IMR-90 (cell line): ENCODE measurements around the gene INO80B.

Experiments
- CEBPB ChIP-seq: IDR thresholded peaks from 2 replicates; pipeline ENCODE4 v1.6.1; 2012; ENCODE audit warnings: low read depth, low read length, improper control_type of control experiment
- POLR2A ChIP-seq: IDR thresholded peaks from 2 replicates; pipeline ENCODE4 v1.6.1; 2012; ENCODE audit warnings: mild to moderate bottlenecking, low read depth, low read length
- RAD21 ChIP-seq: IDR thresholded peaks from 2 replicates; pipeline ENCODE4 v1.6.1; 2012; ENCODE audit warnings: low read length, improper control_type of control experiment
- TF ChIP-seq, protein P1 (sequence below): conservative IDR thresholded peaks from 2 replicates; pipeline ENCODE4 v1.5.1; 2012; ENCODE audit warnings: mild to moderate bottlenecking, low read depth, low read length, improper control_type of control experiment

DNA sequence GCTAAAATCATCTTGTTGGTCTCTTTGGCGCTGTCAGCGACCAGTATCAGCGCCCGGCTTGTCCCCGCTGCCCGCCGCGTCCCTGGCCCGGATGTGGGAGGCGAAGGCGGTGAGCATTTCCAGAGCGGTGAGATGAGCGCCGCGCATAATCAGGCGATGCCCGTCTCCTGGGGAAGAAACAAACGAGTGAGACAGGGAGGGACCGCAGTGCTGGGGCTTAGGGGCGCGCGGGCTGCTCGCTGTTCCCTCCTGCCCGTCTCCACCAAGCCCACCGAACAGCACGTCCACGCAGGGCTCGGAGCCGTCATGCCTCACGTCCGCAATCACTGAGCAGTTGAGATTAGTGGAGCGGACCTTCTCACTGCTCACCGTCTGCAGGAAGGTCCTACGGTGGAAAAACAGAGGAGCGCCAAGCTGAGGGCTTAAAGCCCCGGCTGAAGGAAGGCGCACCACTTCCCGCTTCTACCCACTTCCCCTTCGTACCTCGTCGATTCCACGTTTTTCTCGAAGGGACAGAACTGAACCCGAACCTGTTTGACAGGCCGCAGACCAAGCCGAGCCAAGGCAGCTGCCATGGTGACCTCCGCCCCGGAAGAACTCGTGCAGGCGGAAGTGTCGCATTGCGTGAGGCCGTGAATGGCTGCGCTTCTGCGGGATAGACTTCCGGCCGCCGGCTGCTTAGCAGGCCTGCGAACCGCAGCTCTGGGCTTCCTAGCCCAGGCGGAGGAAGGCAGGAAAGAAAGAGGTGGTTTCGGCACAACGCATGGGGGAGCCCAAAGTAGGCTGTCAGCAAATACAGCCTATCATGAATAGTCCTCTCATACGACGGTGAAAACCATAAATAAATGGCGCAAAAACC is 17.4 kb downstream of the INO80B start, which contains the start of gene MRPL53:
- TF ChIP-seq, protein P1, sequence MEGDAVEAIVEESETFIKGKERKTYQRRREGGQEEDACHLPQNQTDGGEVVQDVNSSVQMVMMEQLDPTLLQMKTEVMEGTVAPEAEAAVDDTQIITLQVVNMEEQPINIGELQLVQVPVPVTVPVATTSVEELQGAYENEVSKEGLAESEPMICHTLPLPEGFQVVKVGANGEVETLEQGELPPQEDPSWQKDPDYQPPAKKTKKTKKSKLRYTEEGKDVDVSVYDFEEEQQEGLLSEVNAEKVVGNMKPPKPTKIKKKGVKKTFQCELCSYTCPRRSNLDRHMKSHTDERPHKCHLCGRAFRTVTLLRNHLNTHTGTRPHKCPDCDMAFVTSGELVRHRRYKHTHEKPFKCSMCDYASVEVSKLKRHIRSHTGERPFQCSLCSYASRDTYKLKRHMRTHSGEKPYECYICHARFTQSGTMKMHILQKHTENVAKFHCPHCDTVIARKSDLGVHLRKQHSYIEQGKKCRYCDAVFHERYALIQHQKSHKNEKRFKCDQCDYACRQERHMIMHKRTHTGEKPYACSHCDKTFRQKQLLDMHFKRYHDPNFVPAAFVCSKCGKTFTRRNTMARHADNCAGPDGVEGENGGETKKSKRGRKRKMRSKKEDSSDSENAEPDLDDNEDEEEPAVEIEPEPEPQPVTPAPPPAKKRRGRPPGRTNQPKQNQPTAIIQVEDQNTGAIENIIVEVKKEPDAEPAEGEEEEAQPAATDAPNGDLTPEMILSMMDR, result no peak
- TF ChIP-seq POLR2A, result no peak
- TF ChIP-seq CEBPB, result peak; percentile 21; the same call in 1 of the 2 replicates
- TF ChIP-seq RAD21, result no peak
